NCI-H128 (cell line): ENCODE data around the gene PUS1.
"Not testable (repeated sequence)": the region's sequence is repeated elsewhere in the genome, so short reads cannot be mapped to it uniquely, and the experiment has no call there.

Experiments used
- DNase-seq: peaks from one replicate; lab custom pipeline; 2025; ENCODE audit not compliant: unreplicated experiment; lab: John Stamatoyannopoulos, UW

The PUS1 gene

GRCh38 chr12:131928711-131929580, at the start of gene PUS1:
Gene PUS1 (plus strand): TSS chr12:131929276. CDS start chr12:131929723, 447 bp downstream.
- DNase-seq, result peak; percentile 76

GRCh38 chr12:131882804-131883520, 46.1 kb upstream of the PUS1 start:
- no peak for DNase-seq

- DNase-seq, result no peak
Measured at GRCh38 chr12:131883521-131883900, 45.6 kb upstream of the PUS1 start.

GRCh38 chr12:131885076-131885475, 44.0 kb upstream of the PUS1 start:
- DNase-seq, result not testable (repeated sequence)

- no peak for DNase-seq
Measured at GRCh38 chr12:131885543-131886057, 43.5 kb upstream of the PUS1 start.

- DNase-seq, result not testable (repeated sequence)
Measured at GRCh38 chr12:131891722-131892121, 37.4 kb upstream of the PUS1 start.

- DNase-seq, result no peak
Measured at GRCh38 chr12:131892711-131893604, 36.1 kb upstream of the PUS1 start.

- DNase-seq, result no peak
Measured at GRCh38 chr12:131893605-131894312, 35.3 kb upstream of the PUS1 start.

- peak; percentile 75 for DNase-seq
Measured at GRCh38 chr12:131894313-131894860, 34.7 kb upstream of the PUS1 start, which contains the start of gene ULK1. Gene ULK1 (plus strand): TSS chr12:131894622. CDS start chr12:131895002, 380 bp downstream.

GRCh38 chr12:131894981-131895639, 34.0 kb upstream of the PUS1 start:
- DNase-seq, result no peak

GRCh38 chr12:131895640-131896079, 33.4 kb upstream of the PUS1 start:
- no peak for DNase-seq

- peak; percentile 17 for DNase-seq
Measured at GRCh38 chr12:131896080-131896810, 32.8 kb upstream of the PUS1 start.

GRCh38 chr12:131896811-131897270, 32.2 kb upstream of the PUS1 start:
- no peak for DNase-seq

GRCh38 chr12:131897276-131897675, 31.8 kb upstream of the PUS1 start:
- no peak for DNase-seq

GRCh38 chr12:131897875-131898274, 31.2 kb upstream of the PUS1 start:
- DNase-seq, result no peak

GRCh38 chr12:131900397-131900796, 28.7 kb upstream of the PUS1 start:
- DNase-seq, result no peak

- DNase-seq, result no peak
Measured at GRCh38 chr12:131901431-131902331, 27.4 kb upstream of the PUS1 start.
